Mucosa of descending colon (tissue), 3 donors: ENCODE results near the gene BAHD1. TPM values are rescaled to one million over a fixed set of nuclear protein-coding genes. Genes with fewer than 3 reads are reported as not detected.
A peak's percentile ranks its signal among the peaks of the same experiment; 100 is the strongest.

ENCODE experiments used
- ATAC-seq: fragments of 200-7000 bp; cut with Tn5 transposase; one replicate; pipeline ENCODE4 v1.9.1; 2020; ENCODE audit warnings: mild to moderate bottlenecking, moderate library complexity
- DNase-seq, 3 donors: peaks; one replicate each; pipeline ENCODE4 v3.0.0-alpha.2; 2020
- H3K36me3 ChIP-seq: fragments of 200-600 bp; one replicate; pipeline ENCODE4 v1.8.0; 2021; ENCODE audit warnings: low read depth, mild to moderate bottlenecking
- H3K4me1 ChIP-seq: fragments of 200-600 bp; one replicate; pipeline ENCODE4 v1.8.0; 2021; ENCODE audit warnings: low read depth, mild to moderate bottlenecking
- H3K4me3 ChIP-seq: fragments of 200-600 bp; one replicate; pipeline ENCODE4 v1.8.0; 2021; ENCODE audit warnings: mild to moderate bottlenecking
- H3K9me3 ChIP-seq: fragments of 200-600 bp; one replicate; pipeline ENCODE4 v1.8.0; 2021; ENCODE audit warnings: mild to moderate bottlenecking
- CTCF ChIP-seq: fragments of 200-600 bp; IDR thresholded peaks from one replicate; pipeline ENCODE4 v1.8.0; 2022; ENCODE audit warnings: antibody characterized with exemption, mild to moderate bottlenecking
- intact Hi-C, 2 donors: fragments of 100-400 bp; cut with DNase I in 1 of 2; cut with micrococcal nuclease in 1 of 2; formaldehyde crosslinking; loops; one replicate each; pipeline versions ENCODE4 v1.11.0 to v1.11.1; 2022; cut with DNase I, micrococcal nuclease
- total RNA-seq, 3 donors: library from RNA; stranded (reverse); fragmentation: NEBNext Ultra II Directional in 2 of 3; extraction: Animal tissue kit (Norgen Biotek cat#: 25700) in 2 of 3; gene quantifications; one replicate each; pipeline versions ENCODE4 v1.2.1 to v1.2.4, GENCODE V29; 2021 to 2023
- donor health status: DM: no; HTN: no; CAD: no; lungs with moderate emphysema.
- donor health status: DM: no; HTN: no; CAD: no.
- donor health status: DM: no; HTN: yes; CAD: no.

The BAHD1 gene
- total RNA-seq, 3 donors from 2014 or later = 26.9 to 32.2 (median 31.1) TPM

- DNase-seq = no peak
- peaks cover 30% of the 10 kb centered on the region for H3K4me1 ChIP-seq
These were observed 2.0 kb upstream of the BAHD1 start for GRCh38 chr15:40438712-40439111.

GRCh38 chr15:40439461-40439959, 1.2 kb upstream of the BAHD1 start:
- intact Hi-C loops = no loop called here
- peak in 1 of 3 donors; percentile 49 for DNase-seq
- Histone ChIP-seq H3K4me3 (no peak overlapping the region), H3K36me3 (no peaks in the 10 kb centered on the region), H3K9me3 (no peaks in the 10 kb centered on the region), H3K4me1 (peaks cover 30% of the 10 kb centered on the region)
- peak; percentile 5 for ATAC-seq
- TF ChIP-seq CTCF = no peak

More at GRCh38 chr15:40438712-40439111, 2.0 kb upstream of the BAHD1 start:
- no peak for ATAC-seq
- Histone ChIP-seq H3K4me3 (no peak overlapping the region), H3K9me3 (no peaks in the 10 kb centered on the region), H3K36me3 (no peaks in the 10 kb centered on the region)
- no peak for TF ChIP-seq CTCF
- intact Hi-C loops = no loop called here

DNA sequence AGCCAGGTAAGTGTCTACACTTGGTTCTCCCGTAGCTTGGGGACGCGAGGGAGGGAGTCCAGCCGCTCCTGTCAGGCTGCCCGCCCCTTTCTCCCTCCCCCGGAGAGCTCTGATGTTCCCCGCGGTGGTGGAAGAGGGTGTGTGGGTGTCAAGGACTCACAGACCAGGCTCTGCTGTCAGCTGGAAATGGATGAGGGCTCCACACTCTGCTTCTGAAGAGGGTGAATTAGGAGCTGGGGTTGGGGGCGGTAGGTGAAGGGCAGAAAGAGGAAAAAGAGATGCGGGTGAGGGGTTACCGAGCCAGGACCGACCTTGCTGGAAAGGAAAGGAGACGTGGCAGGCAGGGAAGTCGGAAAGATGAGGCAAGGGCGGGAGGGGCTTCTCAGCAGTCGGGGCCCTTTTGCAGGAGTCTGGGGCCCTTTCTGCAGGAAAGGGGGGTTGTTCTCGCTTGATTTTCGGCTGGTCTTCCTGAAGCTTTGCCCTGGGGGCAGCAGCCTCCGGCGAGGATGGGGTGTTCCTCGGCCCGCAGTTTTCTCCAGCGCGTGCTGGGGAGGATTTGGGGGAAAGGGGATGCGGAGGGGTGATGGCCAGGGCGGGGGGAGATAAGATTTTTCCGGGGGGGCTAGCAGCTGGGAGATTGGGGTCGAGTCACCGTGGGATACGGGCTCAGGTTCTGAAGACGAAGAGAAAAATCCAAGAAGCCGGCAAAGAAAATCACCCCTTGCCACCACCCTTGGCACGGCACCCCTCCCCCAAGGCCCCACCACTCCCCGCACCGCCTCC, 602 bp upstream of the BAHD1 start:
- DNase-seq = peak in 2 of 3 donors; percentile 54 to 71
- no peak for TF ChIP-seq CTCF
- H3K9me3 ChIP-seq = no peaks in the 10 kb centered on the region
- H3K4me1 ChIP-seq = peaks cover 35% of the 10 kb centered on the region
- H3K36me3 ChIP-seq = no peaks in the 10 kb centered on the region
- intact Hi-C loops = no loop called here
- H3K4me3 ChIP-seq = no peak overlapping the region
- ATAC-seq = peak; percentile 25

- intact Hi-C loops = no loop called here
- H3K36me3 ChIP-seq = no peaks in the 10 kb centered on the region
- peaks cover 35% of the 10 kb centered on the region for H3K4me1 ChIP-seq
- H3K9me3 ChIP-seq = no peaks in the 10 kb centered on the region
- TF ChIP-seq CTCF = no peak
- ATAC-seq (peak; percentile 3), DNase-seq (peak in 2 of 3 donors; percentile 63 to 68)
- H3K4me3 ChIP-seq = peak overlapping the region; percentile 87
These were observed 1.1 kb downstream of the BAHD1 start for GRCh38 chr15:40441565-40442531.

GRCh38 chr15:40443255-40443654, 2.5 kb downstream of the BAHD1 start:
- intact Hi-C loops = no loop called here
- H3K4me3 ChIP-seq = no peak overlapping the region
- H3K36me3 ChIP-seq = no peaks in the 10 kb centered on the region
- no peak for TF ChIP-seq CTCF
- ATAC-seq (no peak), DNase-seq (no peak)
- H3K4me1 ChIP-seq = peaks cover 31% of the 10 kb centered on the region
- H3K9me3 ChIP-seq = no peaks in the 10 kb centered on the region
